Vagina (tissue), 2 donors: Measurements from ENCODE around the gene SPTBN4.

Experiments used
- CTCF ChIP-seq, 3 experiments: fragments of 450-650 bp in 2 of 3; fragments of 200-600 bp in 1 of 3; sonication (generic) in 1 of 3; IDR thresholded peaks; one replicate each; pipeline ENCODE4 v1.5.1; 2017 to 2019; ENCODE audit warnings: antibody characterized with exemption in 3 of 3, mild to moderate bottlenecking in 2 of 3, moderate library complexity in 2 of 3
- POLR2A ChIP-seq, 2 donors: fragments of 450-650 bp; IDR thresholded peaks; one replicate each; pipeline ENCODE4 v1.6.1; 2017; ENCODE audit warnings: antibody characterized with exemption in 2 of 2, mild to moderate bottlenecking in 2 of 2, moderate library complexity in 2 of 2

- TF ChIP-seq POLR2A (IDR thresholded peaks at IDR 0.05) (no peak), CTCF (IDR thresholded peaks at IDR 0.05) (no peak)
Observed at GRCh38 chr19:40507892-40508291, 41.1 kb downstream of the SPTBN4 start.
